H1 (cell line): ENCODE data around the gene LDLRAD3.

ENCODE experiments used
- GABPA ChIP-seq: IDR thresholded peaks from 2 replicates; pipeline ENCODE4 v1.6.1; 2011; ENCODE audit warnings: mild to moderate bottlenecking, low read length, moderate library complexity, borderline replicate concordance; ENCODE audit not compliant: insufficient read depth
- JUN ChIP-seq: IDR thresholded peaks from 2 replicates; pipeline ENCODE4 v1.6.1; 2011; ENCODE audit warnings: low read depth, mild to moderate bottlenecking, improper control_type of control experiment, low read length
- POLR2A ChIP-seq, 2 experiments: IDR thresholded peaks; 1 replicate in 1 of 2; 2 replicates in 1 of 2; pipeline ENCODE4 v1.6.1; 2011; ENCODE audit warnings: low read depth in 2 of 2, low read length in 2 of 2, mild to moderate bottlenecking in 2 of 2; ENCODE audit errors: control extremely low read depth in 1 of 2
- POU5F1 ChIP-seq: IDR thresholded peaks from 2 replicates; pipeline ENCODE4 v1.6.1; 2011; ENCODE audit warnings: low read depth, mild to moderate bottlenecking, low read length, moderate library complexity
- TBP ChIP-seq: IDR thresholded peaks from 2 replicates; pipeline ENCODE4 v1.6.1; 2011; ENCODE audit warnings: low read depth, low read length, improper control_type of control experiment
- YY1 ChIP-seq: IDR thresholded peaks from 2 replicates; pipeline ENCODE4 v1.6.1; 2011; ENCODE audit warnings: low read depth, mild to moderate bottlenecking, low read length
- ZNF274 ChIP-seq: IDR thresholded peaks from 2 replicates; pipeline ENCODE4 v1.7.0; 2012; ENCODE audit warnings: low read length, borderline replicate concordance; ENCODE audit errors: extremely low read depth
- TF ChIP-seq, protein P1 (sequence below), 3 experiments: IDR thresholded peaks; 1 replicate in 2 of 3; 2 replicates in 1 of 3; pipeline versions ENCODE4 v1.5.1 to v1.6.1; 2011; ENCODE audit warnings: low read length in 3 of 3, mild to moderate bottlenecking in 3 of 3, inconsistent platforms in 2 of 3, low read depth in 1 of 3, moderate library complexity in 1 of 3; ENCODE audit not compliant: insufficient read depth in 1 of 3; ENCODE audit errors: control extremely low read depth in 1 of 3

DNA sequence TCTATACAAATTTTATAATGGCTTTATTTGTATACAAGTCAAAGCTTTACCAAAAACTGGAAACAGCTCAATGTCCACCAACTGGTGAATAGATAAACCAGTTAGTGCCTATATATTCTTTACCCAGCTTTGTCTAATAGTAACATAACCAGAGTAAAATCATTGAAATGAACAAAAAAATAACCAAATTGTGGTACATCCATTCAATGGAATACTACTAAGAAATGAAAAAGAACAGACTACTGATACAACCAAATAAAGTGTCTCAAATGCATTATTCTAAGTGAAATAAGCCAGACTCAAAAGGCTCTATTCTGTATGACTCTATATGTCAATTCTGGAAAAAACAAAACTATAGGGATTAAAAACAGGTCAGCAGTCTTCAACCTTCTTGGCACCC is 40.9 kb upstream of the LDLRAD3 start:
- TF ChIP-seq POLR2A (IDR thresholded peaks at IDR 0.05; ENCODE audit: control extremely low read depth in 1 of 2, low read depth in 2 of 2, low read length in 2 of 2) (no peak), ZNF274 (no peak), POU5F1 (no peak), YY1 (no peak), JUN (no peak), GABPA (no peak), TBP (no peak)
- TF ChIP-seq, protein P1, sequence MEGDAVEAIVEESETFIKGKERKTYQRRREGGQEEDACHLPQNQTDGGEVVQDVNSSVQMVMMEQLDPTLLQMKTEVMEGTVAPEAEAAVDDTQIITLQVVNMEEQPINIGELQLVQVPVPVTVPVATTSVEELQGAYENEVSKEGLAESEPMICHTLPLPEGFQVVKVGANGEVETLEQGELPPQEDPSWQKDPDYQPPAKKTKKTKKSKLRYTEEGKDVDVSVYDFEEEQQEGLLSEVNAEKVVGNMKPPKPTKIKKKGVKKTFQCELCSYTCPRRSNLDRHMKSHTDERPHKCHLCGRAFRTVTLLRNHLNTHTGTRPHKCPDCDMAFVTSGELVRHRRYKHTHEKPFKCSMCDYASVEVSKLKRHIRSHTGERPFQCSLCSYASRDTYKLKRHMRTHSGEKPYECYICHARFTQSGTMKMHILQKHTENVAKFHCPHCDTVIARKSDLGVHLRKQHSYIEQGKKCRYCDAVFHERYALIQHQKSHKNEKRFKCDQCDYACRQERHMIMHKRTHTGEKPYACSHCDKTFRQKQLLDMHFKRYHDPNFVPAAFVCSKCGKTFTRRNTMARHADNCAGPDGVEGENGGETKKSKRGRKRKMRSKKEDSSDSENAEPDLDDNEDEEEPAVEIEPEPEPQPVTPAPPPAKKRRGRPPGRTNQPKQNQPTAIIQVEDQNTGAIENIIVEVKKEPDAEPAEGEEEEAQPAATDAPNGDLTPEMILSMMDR (IDR thresholded peaks at IDR 0.05; ENCODE audit: control extremely low read depth in 1 of 3, insufficient read depth in 1 of 3, low read depth in 1 of 3, low read length in 3 of 3): no peak
